GM21717 (cell line): ENCODE data around the gene PPP1R13L.
A peak's percentile ranks its signal among the peaks of the same experiment; 100 is the strongest.
"Not testable (repeated sequence)": the region's sequence is repeated elsewhere in the genome, so short reads cannot be mapped to it uniquely, and the experiment has no call there.

Source experiments
- ATAC-seq: cut with Tn5 transposase; IDR thresholded peaks from one replicate; pipeline ENCODE4 v1.9.1; 2021; ENCODE audit warnings: mild to moderate bottlenecking, moderate library complexity; ENCODE audit not compliant: unreplicated experiment

PPP1R13L gene

DNA sequence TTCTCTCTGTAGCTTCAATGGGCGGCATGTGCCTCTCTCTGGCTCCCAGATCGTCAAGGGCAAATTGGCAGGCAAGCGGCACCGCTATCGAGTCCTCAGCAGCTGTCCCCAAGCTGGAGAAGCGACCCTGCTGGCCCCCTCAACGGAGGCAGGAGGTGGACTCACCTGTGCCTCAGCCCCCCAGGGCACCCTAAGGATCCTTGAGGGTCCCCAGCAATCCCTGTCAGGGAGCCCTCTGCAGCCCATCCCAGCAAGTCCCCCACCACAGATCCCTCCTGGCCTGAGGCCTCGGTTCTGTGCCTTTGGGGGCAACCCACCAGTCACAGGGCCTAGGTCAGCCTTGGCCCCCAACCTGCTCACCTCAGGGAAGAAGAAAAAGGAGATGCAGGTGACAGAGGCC is 3.3 kb upstream of the PPP1R13L start:
- ATAC-seq = no peak

DNA sequence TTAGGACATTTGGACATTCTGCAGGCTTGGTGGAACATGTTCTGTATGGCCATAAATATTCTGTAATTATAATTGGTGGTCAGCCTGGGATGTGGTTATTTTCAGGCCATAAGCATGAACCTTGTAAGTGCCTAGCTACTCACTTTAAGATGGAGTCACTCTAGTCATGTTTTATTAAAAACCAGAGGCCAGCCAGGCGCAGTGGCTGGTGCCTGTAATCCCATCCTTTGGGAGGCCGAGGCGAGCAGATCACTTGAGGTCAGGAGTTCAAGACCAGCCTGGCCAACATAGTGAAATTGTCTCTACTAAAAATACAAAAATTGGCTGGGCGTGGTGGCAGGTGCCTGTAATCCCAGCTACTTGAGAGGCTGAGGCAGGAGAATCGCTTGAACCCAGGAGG is 2.7 kb upstream of the PPP1R13L start:
- ATAC-seq = not testable (repeated sequence)

GRCh38 chr19:45407091-45407375 is 2.2 kb upstream of the PPP1R13L start:
- ATAC-seq = no peak

DNA sequence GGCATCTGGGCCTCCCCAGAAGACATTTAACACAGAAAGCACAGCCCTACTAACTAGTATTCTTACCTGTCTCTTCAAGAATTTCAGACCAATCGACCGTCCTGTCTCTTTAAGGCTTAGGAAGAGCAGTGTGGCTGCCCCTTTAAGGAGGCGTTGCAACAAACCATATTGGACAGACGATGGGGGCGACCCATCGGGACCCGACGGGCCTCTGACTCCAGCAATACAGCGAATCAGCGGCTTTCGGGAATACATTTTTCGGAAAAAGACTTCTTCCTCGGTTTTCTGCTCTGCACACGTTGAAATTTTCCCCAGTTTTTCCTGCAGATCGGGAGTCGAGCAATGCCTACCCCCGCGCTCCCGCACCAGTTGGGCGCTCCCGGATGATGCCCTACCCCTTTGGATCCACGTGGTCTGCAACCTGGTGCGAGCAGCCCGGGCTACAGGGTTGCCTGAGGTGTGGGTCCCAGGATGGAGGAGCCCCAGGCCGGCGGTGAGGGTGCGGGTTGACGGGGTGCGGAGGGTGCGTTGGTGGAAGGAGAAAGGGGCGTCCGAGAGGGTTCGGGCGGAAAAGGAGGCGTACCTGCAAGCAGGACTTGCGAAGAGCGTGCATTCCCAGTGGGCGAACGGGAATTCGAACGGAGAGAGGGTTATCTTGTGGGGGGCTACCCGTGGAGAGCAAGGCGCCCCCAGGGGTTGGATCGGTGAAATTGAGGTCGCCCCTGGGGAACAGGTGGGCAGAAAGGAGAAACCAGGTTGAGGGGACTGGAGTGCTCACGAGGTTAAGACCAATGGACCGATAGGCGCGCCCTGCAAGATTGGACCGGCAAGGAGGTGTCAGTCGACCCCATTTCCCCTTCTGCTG is 1.6 kb upstream of the PPP1R13L start, which contains the start of gene POLR1G:
TSS of gene POLR1G (plus strand) at position 419 of the 865 bp plus-strand sequence. CDS start at position 472, 53 bp downstream.
- peak; percentile 56 for ATAC-seq

DNA sequence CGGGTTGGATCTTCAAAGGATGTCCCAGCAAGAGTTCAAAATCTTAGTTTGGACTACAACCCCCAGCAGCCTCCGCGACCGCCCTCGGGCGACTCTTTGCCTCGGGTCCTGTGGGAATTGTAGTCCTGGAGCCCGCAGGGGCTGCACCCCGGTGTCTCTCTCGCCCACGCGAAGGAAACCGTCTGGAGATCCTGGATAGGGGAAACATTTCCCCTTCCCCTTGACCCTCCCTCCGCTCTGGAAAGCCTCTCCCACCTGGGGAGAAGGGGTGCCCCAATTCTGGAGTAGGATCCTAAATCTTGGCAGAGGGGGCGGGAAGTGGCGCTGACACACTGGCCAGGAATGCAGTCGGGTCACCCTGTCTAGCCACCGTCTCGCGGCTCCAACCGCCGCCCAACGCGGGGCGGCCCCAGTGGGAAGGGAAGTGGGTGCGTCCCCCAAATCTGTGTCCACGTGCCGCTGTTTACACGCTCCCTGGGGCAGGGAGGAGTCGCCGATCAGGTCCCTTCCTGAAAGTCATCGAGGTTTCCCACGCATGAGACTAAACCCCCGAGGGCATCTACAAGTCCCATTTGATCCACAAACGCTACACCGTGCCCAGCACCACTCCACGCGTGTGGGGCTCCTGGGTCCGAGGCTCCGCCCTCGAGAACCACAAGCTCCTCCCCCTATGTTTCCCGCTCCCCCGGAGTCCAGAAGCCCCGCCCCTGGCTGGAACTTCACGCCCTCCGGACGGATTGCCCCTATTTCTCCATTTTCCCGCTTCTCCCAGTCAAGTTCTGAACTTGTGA is 761 bp upstream of the PPP1R13L start:
- peak; percentile 39 for ATAC-seq

DNA sequence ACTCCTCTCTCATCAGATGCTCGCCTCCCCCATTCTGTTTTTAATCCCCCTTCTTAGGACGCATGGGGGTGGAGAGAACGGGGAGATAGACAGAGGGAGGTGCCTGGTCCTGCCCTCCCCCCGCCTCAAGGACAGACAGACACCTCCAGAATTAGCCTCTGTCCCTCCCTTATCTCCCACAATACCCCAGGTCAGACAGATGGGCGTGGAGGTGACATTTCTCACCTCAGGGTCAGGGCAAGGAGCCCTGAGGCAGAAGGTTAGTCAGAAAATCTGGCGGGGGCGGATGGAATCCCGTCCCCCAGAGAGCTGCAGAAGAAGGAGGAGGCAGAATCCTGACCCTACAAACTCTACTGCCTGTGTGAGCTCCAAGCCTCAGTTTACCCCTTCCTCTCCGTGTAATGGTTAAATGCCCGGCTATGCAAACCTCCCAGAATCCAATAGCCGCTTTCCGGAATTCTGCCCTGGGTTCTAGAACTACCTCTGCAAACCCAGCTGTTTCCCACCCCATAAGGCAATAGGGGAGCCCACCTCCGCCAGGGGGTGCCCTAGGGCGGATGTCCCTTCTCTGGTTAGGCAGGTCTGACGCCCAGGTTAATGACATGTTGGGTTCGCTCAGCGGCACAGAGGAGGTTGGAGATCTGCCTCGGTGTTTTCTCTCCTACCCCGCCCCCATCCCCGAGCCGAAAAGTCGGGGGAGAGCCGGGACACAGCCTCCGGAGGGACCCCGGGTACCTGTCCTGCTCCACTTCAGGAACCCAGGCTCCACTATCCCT is 900 bp downstream of the PPP1R13L start:
- no peak for ATAC-seq

DNA sequence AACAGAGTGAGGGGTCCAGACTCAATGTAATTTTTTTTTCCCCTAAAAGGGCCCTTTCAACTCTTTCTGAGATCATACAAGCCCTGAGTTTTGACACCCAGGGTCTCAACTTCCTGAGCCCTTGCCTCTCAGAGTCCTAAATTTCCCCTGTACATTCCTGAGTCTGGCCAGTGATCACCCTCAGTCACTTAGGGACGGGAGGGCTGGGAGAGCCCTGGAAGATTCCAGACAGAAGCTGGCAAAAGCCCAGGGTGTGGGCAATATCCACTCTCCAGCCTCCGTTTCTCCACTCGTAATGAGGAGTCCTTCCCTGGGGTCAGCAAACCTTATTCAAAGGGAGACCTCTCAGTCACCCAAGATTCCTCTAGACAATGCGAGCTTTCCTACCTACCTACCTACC is 1.6 kb downstream of the PPP1R13L start:
- no peak for ATAC-seq

- ATAC-seq = no peak
Observed at GRCh38 chr19:45402298-45403061, 2.4 kb downstream of the PPP1R13L start.

DNA sequence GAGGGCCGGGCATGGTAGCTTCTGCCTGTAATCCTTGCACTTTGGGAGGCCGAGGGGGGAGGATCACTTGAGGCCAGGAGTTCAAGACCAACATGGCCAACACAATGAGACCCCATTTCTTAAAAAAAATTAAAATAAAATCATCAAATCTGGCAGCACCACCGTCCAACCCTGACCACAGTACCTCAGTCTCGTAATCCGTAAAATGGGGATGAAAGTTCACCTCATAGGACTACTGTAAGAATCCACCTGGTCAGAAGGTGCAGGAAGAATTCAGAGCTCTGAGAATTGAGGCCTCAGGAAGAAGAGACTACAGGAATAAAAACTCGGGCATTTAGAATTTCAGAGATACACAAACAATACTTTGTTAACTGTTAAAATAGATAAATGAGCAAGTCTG is 3.1 kb downstream of the PPP1R13L start:
- no peak for ATAC-seq

- no peak for ATAC-seq
Observed at GRCh38 chr19:45400192-45400591, 4.7 kb downstream of the PPP1R13L start.

- ATAC-seq = no peak
Observed at GRCh38 chr19:45395821-45396617, 8.8 kb downstream of the PPP1R13L start.

- ATAC-seq = no peak
Observed at GRCh38 chr19:45391871-45392665, 12.8 kb downstream of the PPP1R13L start.

- no peak for ATAC-seq
Observed at GRCh38 chr19:45391346-45391745, 13.5 kb downstream of the PPP1R13L start.

- no peak for ATAC-seq
Observed at GRCh38 chr19:45385392-45386221, 19.3 kb downstream of the PPP1R13L start.

DNA sequence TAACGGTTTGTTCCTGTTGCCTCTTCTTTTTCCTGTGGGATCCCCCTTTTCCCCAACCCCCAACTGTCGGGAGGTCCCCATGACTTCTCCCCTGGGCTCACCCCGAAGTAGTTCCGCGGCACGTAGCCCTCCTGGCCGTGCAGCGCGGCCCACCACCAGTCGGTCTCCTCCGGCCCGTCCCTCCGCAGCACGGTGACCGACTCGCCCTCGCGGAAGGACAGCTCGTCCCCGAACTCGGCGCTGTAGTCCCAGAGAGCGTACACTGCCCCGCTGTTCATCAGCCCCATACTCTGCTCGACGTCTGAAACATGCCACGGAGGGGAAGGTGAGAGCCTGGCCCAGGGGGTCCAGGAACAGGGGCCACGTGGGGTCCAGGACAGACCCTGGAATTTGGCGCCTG is 22.4 kb downstream of the PPP1R13L start:
- no peak for ATAC-seq

GRCh38 chr19:45380107-45380506 is 24.8 kb downstream of the PPP1R13L start:
- ATAC-seq = no peak

GRCh38 chr19:45376045-45376724 is 28.7 kb downstream of the PPP1R13L start:
- no peak for ATAC-seq
